Fibroblast of mammary gland (primary cell): ENCODE data around the gene LHX1.

Experiments used
- DNase-seq: peaks from one replicate; pipeline ENCODE4 v3.0.0-alpha.2; 2010; ENCODE audit warnings: low read depth
- H3K4me3 ChIP-seq: 2 replicates; pipeline ENCODE4 v1.5.1; 2011; ENCODE audit warnings: low read depth, mild to moderate bottlenecking, low read length, moderate library complexity; ENCODE audit not compliant: control insufficient read depth
- TF ChIP-seq, protein P1 (sequence below): conservative IDR thresholded peaks from 2 replicates; pipeline ENCODE4 v1.5.1; 2011; ENCODE audit warnings: low read depth, low read length, inconsistent platforms; ENCODE audit not compliant: control insufficient read depth, insufficient read depth

Gene LHX1

DNA sequence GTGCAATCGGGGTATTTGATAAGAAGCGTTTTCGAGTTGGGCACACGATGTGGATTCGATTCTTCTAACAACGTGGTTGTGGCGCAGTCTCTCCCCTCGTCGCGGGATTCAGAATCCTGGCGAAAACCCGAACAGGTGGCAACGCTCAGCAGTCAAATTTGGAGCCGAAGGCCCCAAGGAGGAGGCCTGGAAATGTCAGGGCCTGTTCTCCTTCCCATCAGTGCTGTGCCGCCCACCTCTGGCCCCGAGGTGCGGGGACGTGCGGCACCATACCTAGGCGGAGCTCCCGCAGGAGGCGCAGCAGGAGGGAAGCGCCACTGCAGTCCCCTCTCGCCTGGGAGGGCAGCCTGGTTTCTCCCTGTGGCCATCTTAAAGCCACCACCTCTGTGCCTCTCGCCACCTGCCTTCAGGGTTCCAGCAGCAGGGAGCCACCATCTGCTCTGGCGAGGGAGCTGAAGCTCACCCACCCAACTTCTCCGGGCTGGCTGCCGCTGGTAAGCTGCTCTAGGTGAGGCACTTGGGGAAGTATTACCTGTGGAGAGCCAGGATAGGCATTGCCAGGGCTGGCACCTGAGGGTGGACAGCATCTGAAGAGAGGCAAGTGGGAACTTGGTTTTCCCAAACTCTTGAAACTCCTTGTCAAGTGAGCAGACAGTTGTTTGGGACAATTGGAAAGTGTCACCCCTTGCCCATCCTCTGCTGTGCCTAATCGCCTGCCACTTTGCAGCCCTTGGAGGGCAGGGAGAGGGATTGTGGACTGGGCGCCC is 8.9 kb downstream of the LHX1 start:
- TF ChIP-seq, protein P1, sequence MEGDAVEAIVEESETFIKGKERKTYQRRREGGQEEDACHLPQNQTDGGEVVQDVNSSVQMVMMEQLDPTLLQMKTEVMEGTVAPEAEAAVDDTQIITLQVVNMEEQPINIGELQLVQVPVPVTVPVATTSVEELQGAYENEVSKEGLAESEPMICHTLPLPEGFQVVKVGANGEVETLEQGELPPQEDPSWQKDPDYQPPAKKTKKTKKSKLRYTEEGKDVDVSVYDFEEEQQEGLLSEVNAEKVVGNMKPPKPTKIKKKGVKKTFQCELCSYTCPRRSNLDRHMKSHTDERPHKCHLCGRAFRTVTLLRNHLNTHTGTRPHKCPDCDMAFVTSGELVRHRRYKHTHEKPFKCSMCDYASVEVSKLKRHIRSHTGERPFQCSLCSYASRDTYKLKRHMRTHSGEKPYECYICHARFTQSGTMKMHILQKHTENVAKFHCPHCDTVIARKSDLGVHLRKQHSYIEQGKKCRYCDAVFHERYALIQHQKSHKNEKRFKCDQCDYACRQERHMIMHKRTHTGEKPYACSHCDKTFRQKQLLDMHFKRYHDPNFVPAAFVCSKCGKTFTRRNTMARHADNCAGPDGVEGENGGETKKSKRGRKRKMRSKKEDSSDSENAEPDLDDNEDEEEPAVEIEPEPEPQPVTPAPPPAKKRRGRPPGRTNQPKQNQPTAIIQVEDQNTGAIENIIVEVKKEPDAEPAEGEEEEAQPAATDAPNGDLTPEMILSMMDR: no peak
- no peak for DNase-seq
- no peak overlapping the region for H3K4me3 ChIP-seq

DNA sequence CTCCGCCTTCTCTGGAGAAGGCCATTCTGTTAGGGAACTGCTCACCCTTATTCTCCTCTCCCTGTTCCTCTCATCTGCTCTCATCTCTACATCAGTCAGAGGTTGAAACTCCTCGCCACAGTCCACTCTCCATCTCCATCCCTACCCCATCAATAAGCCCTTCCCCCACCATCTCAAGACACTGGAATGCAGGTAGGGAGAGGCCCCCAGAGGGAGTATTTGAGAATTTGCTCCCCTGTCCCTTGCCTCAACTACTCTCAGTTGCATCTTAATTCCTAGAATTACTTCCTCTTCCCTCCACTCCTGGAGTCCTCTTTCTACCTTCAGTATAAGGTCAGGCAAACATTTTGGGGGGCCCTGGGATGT is 9.4 kb downstream of the LHX1 start:
- TF ChIP-seq, protein P1: no peak
- no peak overlapping the region for H3K4me3 ChIP-seq
- DNase-seq: no peak

DNA sequence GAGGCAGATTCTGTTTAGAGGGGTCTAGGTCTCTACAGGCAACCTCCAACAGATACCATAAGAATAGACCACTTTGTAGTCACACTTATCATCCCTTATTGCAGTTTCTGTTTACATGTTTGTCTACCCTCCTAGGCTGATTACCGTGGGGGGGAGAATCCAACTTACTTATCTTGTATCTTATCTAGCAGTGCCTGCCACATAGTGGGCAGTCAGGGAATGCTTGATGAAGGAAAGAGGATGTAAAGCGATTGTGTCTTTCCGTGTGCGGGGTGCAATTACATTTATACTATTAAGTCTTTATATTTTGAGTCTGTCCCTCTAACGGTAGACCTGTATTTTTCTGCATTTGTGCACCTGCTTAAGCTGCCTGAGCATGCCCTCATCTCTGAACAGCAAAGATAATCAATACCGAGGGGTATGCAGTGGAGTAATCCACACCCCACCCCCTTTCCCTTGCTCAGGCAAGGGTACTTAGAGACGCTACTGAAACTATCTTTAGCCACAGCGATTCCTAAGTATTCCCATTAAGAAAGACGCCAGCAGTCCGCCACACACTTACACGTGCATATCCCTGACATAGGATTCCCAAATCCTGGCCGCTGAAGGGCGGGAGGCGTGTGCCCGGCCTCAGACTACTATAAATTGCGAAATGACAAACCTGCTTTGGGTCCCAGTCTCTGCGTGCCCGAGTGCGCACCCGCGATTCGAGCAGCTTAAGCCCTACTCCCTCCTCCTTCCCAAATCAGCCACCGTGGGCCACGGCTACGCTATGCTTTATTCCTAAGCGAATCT is 10.8 kb downstream of the LHX1 start:
- TF ChIP-seq, protein P1: no peak
- no peak for DNase-seq
- peak overlapping the region; percentile 88 for H3K4me3 ChIP-seq

DNA sequence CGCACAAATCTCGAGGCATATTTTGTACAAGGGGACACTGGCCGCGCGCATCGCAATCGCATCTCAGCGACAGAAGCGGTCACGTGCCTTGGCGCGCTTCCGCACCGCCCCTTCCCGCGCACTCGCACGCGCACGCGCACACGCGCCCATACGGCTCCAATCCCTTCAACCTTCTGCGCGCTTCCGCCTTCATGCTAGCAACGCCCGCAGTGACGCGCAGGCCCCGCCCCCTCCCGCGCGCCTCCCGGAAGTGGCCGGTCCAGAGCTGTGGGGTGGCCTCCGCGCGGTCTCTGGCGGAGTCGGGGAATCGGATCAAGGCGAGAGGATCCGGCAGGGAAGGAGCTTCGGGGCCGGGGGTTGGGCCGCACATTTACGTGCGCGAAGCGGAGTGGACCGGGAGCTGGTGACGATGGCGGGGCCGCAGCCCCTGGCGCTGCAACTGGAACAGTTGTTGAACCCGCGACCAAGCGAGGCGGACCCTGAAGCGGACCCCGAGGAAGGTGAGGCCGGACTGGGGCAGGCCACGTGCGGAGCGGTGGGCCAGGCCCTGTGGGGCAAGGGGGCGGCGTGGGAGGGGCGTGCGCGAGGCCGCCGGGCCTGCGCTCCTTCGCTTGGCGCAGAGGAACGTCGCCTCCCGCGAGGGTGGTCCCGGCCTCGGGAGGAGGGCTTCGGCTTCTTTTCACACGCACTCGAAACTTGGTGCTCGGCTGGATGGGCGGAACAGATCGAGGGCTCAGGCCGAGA is 11.6 kb downstream of the LHX1 start, which contains the start of gene AATF:
TSS of gene AATF (plus strand) at position 238 of the 744 bp plus-strand sequence. CDS start at position 410, 172 bp downstream.
- peak; percentile 92 for DNase-seq
- TF ChIP-seq, protein P1: no peak
- peak within 1 kb of the TSS; percentile 88 for H3K4me3 ChIP-seq

DNA sequence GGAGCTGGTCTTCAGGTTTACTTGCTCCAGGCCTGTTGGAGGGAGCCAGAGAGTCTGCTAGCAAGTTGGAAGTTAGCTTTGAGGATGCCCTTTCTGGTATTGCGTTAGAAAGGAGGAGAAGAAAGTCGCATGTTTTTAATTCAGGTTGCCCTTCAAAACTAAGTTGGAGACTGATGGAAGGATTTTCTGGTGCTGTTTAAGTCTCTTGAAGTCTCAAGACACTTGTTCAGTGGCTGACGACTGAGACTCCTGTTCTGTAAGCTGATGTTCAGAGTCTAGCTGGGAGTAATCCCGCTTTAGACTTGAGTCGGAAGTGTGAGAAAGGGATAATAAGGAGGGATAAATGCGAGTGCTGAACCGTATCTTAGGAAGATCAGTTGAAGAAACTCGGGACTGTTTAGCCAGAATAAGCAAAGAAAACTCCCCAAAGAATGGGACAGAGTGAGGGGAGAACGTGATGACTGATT is 12.2 kb downstream of the LHX1 start:
- H3K4me3 ChIP-seq: peak overlapping the region; percentile 88
- TF ChIP-seq, protein P1: no peak
- DNase-seq: peak; percentile 50

DNA sequence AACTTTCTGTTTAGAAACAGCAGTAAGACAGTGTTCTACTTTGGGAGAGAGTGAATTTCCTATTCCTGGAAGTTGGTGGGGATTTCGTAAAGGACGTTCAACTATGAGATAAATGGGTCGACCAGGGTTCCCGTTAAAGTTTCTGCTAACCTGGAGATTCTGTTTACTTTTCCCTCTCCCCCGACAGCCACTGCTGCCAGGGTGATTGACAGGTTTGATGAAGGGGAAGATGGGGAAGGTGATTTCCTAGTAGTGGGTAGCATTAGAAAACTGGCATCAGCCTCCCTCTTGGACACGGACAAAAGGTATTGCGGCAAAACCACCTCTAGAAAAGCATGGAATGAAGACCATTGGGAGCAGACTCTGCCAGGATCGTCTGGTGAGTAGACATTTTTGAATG is 12.8 kb downstream of the LHX1 start:
- DNase-seq: no peak
- peak overlapping the region; percentile 88 for H3K4me3 ChIP-seq
- TF ChIP-seq, protein P1: no peak
